WTC11 (cell line): ENCODE results near the gene ADAMTS2. TPM values are rescaled to one million over a fixed set of nuclear protein-coding genes. Genes with fewer than 3 reads are reported as not detected.

ENCODE experiments used
- ATAC-seq: fragments of 200-7000 bp; cut with Tn5 transposase; 2 replicates; pipeline ENCODE4 v1.10.0; 2021; ENCODE audit warnings: mild to moderate bottlenecking, moderate library complexity
- CTCF ChIA-PET: fragments of 300-600 bp; sonication (Branson Sonifier 250); formaldehyde crosslinking; loops from one replicate; lab custom pipeline; 2021; ENCODE audit warnings: antibody characterized with exemption; lab: Charles Lee
- POLR2A ChIA-PET: fragments of 350-600 bp; sonication (Branson Sonifier 250); formaldehyde crosslinking; loops from one replicate; lab custom pipeline; 2021; ENCODE audit warnings: antibody characterized with exemption; lab: Charles Lee
- DNase-seq: peaks from one replicate; pipeline ENCODE4 v3.0.0; 2021; ENCODE audit warnings: low spot score
- H3K27ac Mint-ChIP-seq: 2 replicates; pipeline ENCODE4 v1.8.0; 2021; ENCODE audit warnings: mixed read lengths
- H3K27me3 Mint-ChIP-seq: 2 replicates; pipeline ENCODE4 v1.8.0; 2021; ENCODE audit warnings: low read depth, mild to moderate bottlenecking, moderate library complexity, mixed read lengths
- H3K36me3 Mint-ChIP-seq: 2 replicates; pipeline ENCODE4 v1.8.0; 2021; ENCODE audit warnings: mixed read lengths
- H3K4me1 Mint-ChIP-seq: 2 replicates; pipeline ENCODE4 v1.8.0; 2022; ENCODE audit warnings: mixed read lengths
- H3K4me3 Mint-ChIP-seq: 2 replicates; pipeline ENCODE4 v1.8.0; 2021; ENCODE audit warnings: mild to moderate bottlenecking, moderate library complexity, mixed read lengths
- H3K9me3 Mint-ChIP-seq: 2 replicates; pipeline ENCODE4 v1.8.0; 2021; ENCODE audit warnings: mixed read lengths
- AR ChIP-seq: fragments of 250-450 bp; sonication (Bioruptor Pico); IDR thresholded peaks from 2 replicates; pipeline ENCODE4 v1.9.0; 2021; ENCODE audit warnings: mild to moderate bottlenecking
- ARID4B ChIP-seq: sonication (generic); formaldehyde crosslinking; IDR thresholded peaks from 2 replicates; pipeline ENCODE4 v1.8.0; 2023; ENCODE audit warnings: missing genetic modification reagents, mild to moderate bottlenecking, borderline replicate concordance
- ATF2 ChIP-seq: sonication (generic); formaldehyde crosslinking; IDR thresholded peaks from 2 replicates; pipeline ENCODE4 v1.8.1; 2022; ENCODE audit warnings: low read depth, missing genetic modification reagents, borderline replicate concordance
- ATF6 ChIP-seq: sonication (generic); formaldehyde crosslinking; IDR thresholded peaks from 2 replicates; pipeline ENCODE4 v1.8.1; 2023; ENCODE audit warnings: mild to moderate bottlenecking, missing genetic modification reagents
- CTCF ChIP-seq: fragments of 200-600 bp; IDR thresholded peaks from 2 replicates; pipeline ENCODE4 v1.8.0; 2022; ENCODE audit warnings: antibody characterized with exemption
- E2F5 ChIP-seq: sonication (generic); formaldehyde crosslinking; IDR thresholded peaks from 2 replicates; pipeline ENCODE4 v1.8.1; 2022; ENCODE audit warnings: mild to moderate bottlenecking, moderate library complexity, missing genetic modification reagents
- FOXP4 ChIP-seq: sonication (generic); formaldehyde crosslinking; IDR thresholded peaks from 2 replicates; pipeline ENCODE4 v1.8.0; 2022; ENCODE audit warnings: mild to moderate bottlenecking, missing genetic modification reagents
- JAZF1 ChIP-seq: fragments of 250-450 bp; sonication (Bioruptor Pico); IDR thresholded peaks from 2 replicates; pipeline ENCODE4 v1.9.0; 2021; ENCODE audit warnings: moderate library complexity, mild to moderate bottlenecking, inconsistent platforms
- JUN ChIP-seq: sonication (generic); formaldehyde crosslinking; IDR thresholded peaks from 2 replicates; pipeline ENCODE4 v1.8.0; 2023; ENCODE audit warnings: mild to moderate bottlenecking, missing genetic modification reagents
- USF1 ChIP-seq: sonication (generic); formaldehyde crosslinking; IDR thresholded peaks from 2 replicates; pipeline ENCODE4 v1.8.0; 2022; ENCODE audit warnings: mild to moderate bottlenecking, missing genetic modification reagents
- ZMAT4 ChIP-seq: fragments of 250-450 bp; sonication (Bioruptor Pico); IDR thresholded peaks from 2 replicates; pipeline ENCODE4 v1.9.0; 2021; ENCODE audit warnings: mild to moderate bottlenecking
- ZNF121 ChIP-seq: sonication (generic); formaldehyde crosslinking; IDR thresholded peaks from 2 replicates; pipeline ENCODE4 v1.8.0; 2023; ENCODE audit warnings: missing genetic modification reagents
- total RNA-seq: library from RNA; stranded (reverse); gene quantifications from 3 replicates; pipeline ENCODE4 v1.2.3, GENCODE V29; 2021

Gene ADAMTS2
- total RNA-seq, 1 experiment from 2014 or later = 11.2 TPM

- H3K36me3 Mint-ChIP-seq = peaks cover 8% of the 10 kb centered on the region
- no peaks in the 10 kb centered on the region for H3K27me3 Mint-ChIP-seq
- peaks cover 15% of the 10 kb centered on the region for H3K9me3 Mint-ChIP-seq
- ATAC-seq (no peak), DNase-seq (no peak)
- H3K4me1 Mint-ChIP-seq = no peaks in the 10 kb centered on the region
- CTCF ChIA-PET = interaction anchor here (0.7 kb wide), 1 partner anchor 15 kb away, joined by 3 read pairs; no protein-coding TSS in a partner anchor
- TF ChIP-seq ZNF121 (CRISPR knock-in tag) (no peak), CTCF (no peak), USF1 (CRISPR knock-in tag) (no peak), JAZF1 (CRISPR knock-in tag) (no peak), ATF2 (CRISPR knock-in tag) (no peak)
- POLR2A ChIA-PET = interaction anchor here (0.6 kb wide), 1 partner anchor 136 kb away, joined by 4 read pairs; no protein-coding TSS in a partner anchor
- no peak overlapping the region for H3K27ac Mint-ChIP-seq
- H3K4me3 Mint-ChIP-seq = no peak overlapping the region
These were observed 50.1 kb downstream of the ADAMTS2 start for GRCh38 chr5:179294891-179295777.

GRCh38 chr5:179294131-179294780 lies 51.0 kb downstream of the ADAMTS2 start:
- CTCF ChIA-PET = interaction anchor here (0.7 to 1.2 kb wide), 2 partner anchors 15 to 23 kb away, joined by 3 read pairs; no protein-coding TSS in a partner anchor
- no peaks in the 10 kb centered on the region for H3K4me1 Mint-ChIP-seq
- no peak for DNase-seq
- no peak overlapping the region for H3K4me3 Mint-ChIP-seq
- peaks cover 9% of the 10 kb centered on the region for H3K9me3 Mint-ChIP-seq
- no peak overlapping the region for H3K27ac Mint-ChIP-seq
- peaks cover 8% of the 10 kb centered on the region; the same call in 1 of the 2 replicates for H3K36me3 Mint-ChIP-seq
- no peak for ATAC-seq
- POLR2A ChIA-PET = no interaction called here
- H3K27me3 Mint-ChIP-seq = no peaks in the 10 kb centered on the region
- TF ChIP-seq AR (no peak), ATF6 (CRISPR knock-in tag) (no peak), FOXP4 (no peak), JUN (no peak), ZMAT4 (no peak), ARID4B (no peak), E2F5 (CRISPR knock-in tag) (no peak)
